DMS53 treated with DMSO at 0.1 percent for 48 hours (cell line): ENCODE measurements around the gene MBD2.

ENCODE experiments used
- DNase-seq: peaks from one replicate; lab custom pipeline; 2025; ENCODE audit not compliant: unreplicated experiment; lab: John Stamatoyannopoulos, UW

MBD2 gene

GRCh38 chr18:54202851-54203250 is 21.6 kb downstream of the MBD2 start:
- no peak for DNase-seq

GRCh38 chr18:54197747-54198411 is 26.6 kb downstream of the MBD2 start:
- no peak for DNase-seq

- DNase-seq, result no peak
Observed at GRCh38 chr18:54193786-54194185, 30.7 kb downstream of the MBD2 start.

- DNase-seq, result no peak
Observed at GRCh38 chr18:54192900-54193299, 31.6 kb downstream of the MBD2 start.

GRCh38 chr18:54192415-54192814 is 32.1 kb downstream of the MBD2 start:
- no peak for DNase-seq

- no peak for DNase-seq
Observed at GRCh38 chr18:54191352-54191751, 33.1 kb downstream of the MBD2 start.

- DNase-seq, result no peak
Observed at GRCh38 chr18:54187372-54187771, 37.1 kb downstream of the MBD2 start.

GRCh38 chr18:54184836-54185235 is 39.6 kb downstream of the MBD2 start:
- DNase-seq, result no peak

GRCh38 chr18:54183390-54183789 is 41.1 kb downstream of the MBD2 start:
- DNase-seq, result no peak

- DNase-seq, result no peak
Observed at GRCh38 chr18:54181856-54182602, 42.4 kb downstream of the MBD2 start.

GRCh38 chr18:54173980-54174630 is 50.4 kb downstream of the MBD2 start:
- no peak for DNase-seq

- no peak for DNase-seq
Observed at GRCh38 chr18:54173250-54173649, 51.2 kb downstream of the MBD2 start.

GRCh38 chr18:54169431-54170403 is 54.8 kb downstream of the MBD2 start:
- no peak for DNase-seq

GRCh38 chr18:54165450-54165849 is 59.0 kb downstream of the MBD2 start:
- DNase-seq, result no peak

- no peak for DNase-seq
Observed at GRCh38 chr18:54163453-54163852, 61.0 kb downstream of the MBD2 start.

GRCh38 chr18:54162431-54162830 is 62.0 kb downstream of the MBD2 start:
- no peak for DNase-seq

GRCh38 chr18:54161267-54161666 is 63.2 kb downstream of the MBD2 start:
- DNase-seq, result no peak

- DNase-seq, result no peak
Observed at GRCh38 chr18:54159906-54160305, 64.6 kb downstream of the MBD2 start.

- no peak for DNase-seq
Observed at GRCh38 chr18:54157646-54158385, 66.7 kb downstream of the MBD2 start.

GRCh38 chr18:54155412-54155811 is 69.1 kb downstream of the MBD2 start:
- DNase-seq, result no peak
